CD4-positive, alpha-beta T cell (primary cell): ENCODE results near the gene ME3. TPM values are rescaled to one million over a fixed set of nuclear protein-coding genes. Genes with fewer than 3 reads are reported as not detected.

ENCODE experiments used
- ATAC-seq: fragments of 200-7000 bp; cut with Tn5 transposase; one replicate; pipeline ENCODE4 v1.10.0; 2022; ENCODE audit warnings: mild to moderate bottlenecking; ENCODE audit not compliant: poor library complexity
- CTCF ChIA-PET: fragments of 350-600 bp; sonication (Branson Sonifier 250); formaldehyde crosslinking; loops from one replicate; lab custom pipeline; 2021; ENCODE audit warnings: antibody characterized with exemption, inconsistent platforms; lab: Charles Lee
- POLR2A ChIA-PET: fragments of 350-600 bp; sonication (Branson Sonifier 250); formaldehyde crosslinking; loops from one replicate; lab custom pipeline; 2021; ENCODE audit warnings: antibody characterized with exemption, inconsistent platforms; lab: Charles Lee
- DNase-seq, 14 experiments: peaks; one replicate each; pipeline ENCODE4 v3.0.0-alpha.2; 2013 to 2020; ENCODE audit warnings: mixed read lengths in 2 of 14
- H3K27ac ChIP-seq, 2 donors: one replicate each; pipeline versions ENCODE4 v1.5.1 to v1.7.0; 2013; ENCODE audit warnings: low read length in 2 of 2, low read depth in 1 of 2, mild to moderate bottlenecking in 1 of 2
- H3K27me3 ChIP-seq, 2 experiments: 1 replicate in 1 of 2; 2 replicates in 1 of 2; pipeline versions ENCODE4 v1.6.1 to v1.7.0; 2013; ENCODE audit warnings: low read length in 2 of 2, control low read depth in 1 of 2, mild to moderate bottlenecking in 1 of 2, moderate library complexity in 1 of 2; ENCODE audit not compliant: insufficient read depth in 2 of 2, control insufficient read depth in 1 of 2
- H3K36me3 ChIP-seq: one replicate; pipeline ENCODE4 v1.6.1; 2013; ENCODE audit warnings: low read length, control low read depth; ENCODE audit not compliant: insufficient read depth
- H3K4me1 ChIP-seq: one replicate; pipeline ENCODE4 v1.6.1; 2013; ENCODE audit warnings: low read length, control low read depth; ENCODE audit not compliant: insufficient read depth
- H3K4me3 ChIP-seq: one replicate; pipeline ENCODE4 v1.5.1; 2013; ENCODE audit warnings: mild to moderate bottlenecking, low read length, moderate library complexity
- H3K9me3 ChIP-seq, 2 experiments: 1 replicate in 1 of 2; 2 replicates in 1 of 2; pipeline versions ENCODE4 v1.6.1 to v1.7.0; 2013; ENCODE audit warnings: low read length in 2 of 2, mild to moderate bottlenecking in 2 of 2, control low read depth in 1 of 2, moderate library complexity in 1 of 2; ENCODE audit not compliant: control insufficient read depth in 1 of 2, insufficient read depth in 1 of 2
- H3K27ac Mint-ChIP-seq: one replicate; pipeline ENCODE4 v1.8.0; 2020; ENCODE audit warnings: mixed read lengths
- H3K27me3 Mint-ChIP-seq: one replicate; pipeline ENCODE4 v1.8.0; 2021; ENCODE audit warnings: mixed read lengths
- H3K36me3 Mint-ChIP-seq: one replicate; pipeline ENCODE4 v1.8.0; 2021; ENCODE audit warnings: low read depth, mixed read lengths
- H3K4me1 Mint-ChIP-seq: one replicate; pipeline ENCODE4 v1.8.0; 2021; ENCODE audit warnings: low read depth, mixed read lengths
- H3K4me3 Mint-ChIP-seq: one replicate; pipeline ENCODE4 v1.8.0; 2020; ENCODE audit warnings: mild to moderate bottlenecking, mixed read lengths
- H3K9me3 Mint-ChIP-seq: one replicate; pipeline ENCODE4 v1.8.0; 2020; ENCODE audit warnings: mixed read lengths
- intact Hi-C, 2 experiments: fragments of 100-400 bp; cut with DNase I in 1 of 2; cut with micrococcal nuclease in 1 of 2; formaldehyde crosslinking; loops; one replicate each; pipeline versions ENCODE4 v1.15.1 to v1.9.0; 2023 to 2025; cut with DNase I, micrococcal nuclease
- total RNA-seq, 174 experiments: library from RNA in 2 of 174; stranded (reverse) in 2 of 174; gene quantifications; one replicate each; pipeline ENCODE4 v1.2.3 and lab custom pipeline; 2021 to 2026
- TF ChIP-seq, protein P1 (sequence below): fragments of 200-600 bp; IDR thresholded peaks from one replicate; pipeline ENCODE4 v1.8.0; 2022; ENCODE audit warnings: antibody characterized with exemption, mild to moderate bottlenecking

The ME3 gene
- total RNA-seq, 2 experiments from 2014 or later = 9.1 to 10.6 TPM

DNA sequence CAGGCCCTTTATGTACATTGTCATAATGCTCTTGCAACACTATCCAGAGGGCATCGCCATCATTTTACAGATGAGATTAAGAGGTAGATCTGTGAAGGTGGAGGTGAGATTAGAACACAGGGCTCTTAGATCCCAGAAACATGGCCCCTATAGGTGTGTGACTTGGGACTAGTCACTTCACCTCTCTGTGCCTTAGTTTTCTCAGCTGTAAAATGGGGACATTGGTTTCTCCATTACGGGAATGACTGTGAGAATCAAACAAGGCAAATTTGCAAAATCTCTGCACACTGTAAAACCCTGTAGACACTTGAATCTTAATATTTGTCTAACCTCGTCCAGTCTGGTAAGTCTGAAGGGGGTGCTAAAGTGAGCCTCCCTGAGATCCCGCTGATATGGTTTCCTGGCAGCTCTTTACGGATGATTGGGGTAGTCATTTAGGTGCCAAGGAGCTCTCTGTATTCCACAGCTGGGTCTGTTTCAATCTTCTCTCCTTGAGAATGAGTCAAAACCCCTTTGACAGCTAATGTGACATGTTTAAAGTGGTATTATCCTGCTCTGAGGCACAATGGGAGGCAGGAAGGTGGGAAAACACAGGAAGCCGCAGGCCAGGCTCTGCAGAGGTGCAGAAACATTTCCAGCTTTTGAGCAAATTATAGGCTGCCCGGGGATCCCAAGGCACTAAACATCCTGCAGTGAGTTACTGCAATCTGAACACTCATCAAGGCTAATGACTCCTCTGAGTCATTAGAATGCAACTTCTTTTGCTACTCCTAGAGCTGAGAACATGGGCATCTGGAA lies 156.9 kb downstream of the ME3 start:
- CTCF ChIA-PET = no interaction called here
- TF ChIP-seq, protein P1, sequence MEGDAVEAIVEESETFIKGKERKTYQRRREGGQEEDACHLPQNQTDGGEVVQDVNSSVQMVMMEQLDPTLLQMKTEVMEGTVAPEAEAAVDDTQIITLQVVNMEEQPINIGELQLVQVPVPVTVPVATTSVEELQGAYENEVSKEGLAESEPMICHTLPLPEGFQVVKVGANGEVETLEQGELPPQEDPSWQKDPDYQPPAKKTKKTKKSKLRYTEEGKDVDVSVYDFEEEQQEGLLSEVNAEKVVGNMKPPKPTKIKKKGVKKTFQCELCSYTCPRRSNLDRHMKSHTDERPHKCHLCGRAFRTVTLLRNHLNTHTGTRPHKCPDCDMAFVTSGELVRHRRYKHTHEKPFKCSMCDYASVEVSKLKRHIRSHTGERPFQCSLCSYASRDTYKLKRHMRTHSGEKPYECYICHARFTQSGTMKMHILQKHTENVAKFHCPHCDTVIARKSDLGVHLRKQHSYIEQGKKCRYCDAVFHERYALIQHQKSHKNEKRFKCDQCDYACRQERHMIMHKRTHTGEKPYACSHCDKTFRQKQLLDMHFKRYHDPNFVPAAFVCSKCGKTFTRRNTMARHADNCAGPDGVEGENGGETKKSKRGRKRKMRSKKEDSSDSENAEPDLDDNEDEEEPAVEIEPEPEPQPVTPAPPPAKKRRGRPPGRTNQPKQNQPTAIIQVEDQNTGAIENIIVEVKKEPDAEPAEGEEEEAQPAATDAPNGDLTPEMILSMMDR = no peak
- Mint-ChIP-seq H3K4me1 (no peaks in the 10 kb centered on the region), H3K27ac (no peak overlapping the region), H3K36me3 (no peaks in the 10 kb centered on the region), H3K9me3 (no peaks in the 10 kb centered on the region), H3K4me3 (no peak overlapping the region), H3K27me3 (no peaks in the 10 kb centered on the region)
- intact Hi-C loops = no loop called here
- no peaks in the 10 kb centered on the region for H3K36me3 ChIP-seq
- H3K9me3 ChIP-seq = no peaks in the 10 kb centered on the region
- H3K27me3 ChIP-seq = no peaks in the 10 kb centered on the region
- H3K4me3 ChIP-seq = no peak overlapping the region
- H3K27ac ChIP-seq = no peak overlapping the region
- no peaks in the 10 kb centered on the region for H3K4me1 ChIP-seq
- ATAC-seq (no peak), DNase-seq (no peak)
- POLR2A ChIA-PET = no interaction called here

DNA sequence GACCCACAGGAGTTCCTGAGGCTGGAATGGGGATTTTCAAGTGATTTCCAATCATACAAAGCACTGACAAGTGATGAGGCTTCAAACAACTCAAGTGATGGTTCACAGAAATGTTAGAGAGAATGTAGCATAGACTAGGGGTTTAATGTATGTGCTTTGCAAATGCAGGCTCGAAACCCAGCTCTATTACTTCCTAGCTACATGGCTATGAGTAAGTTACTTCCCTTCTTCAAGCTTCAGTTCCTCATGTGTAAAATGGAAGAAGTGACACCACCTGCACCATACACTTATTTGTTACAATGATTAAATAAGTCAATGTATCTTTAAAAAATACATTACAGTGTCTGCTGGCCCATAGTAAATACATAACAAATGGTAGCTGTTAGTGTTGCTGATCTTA lies 158.0 kb downstream of the ME3 start:
- intact Hi-C loops = no loop called here
- DNase-seq (peak in 1 of 14 experiments; percentile 6), ATAC-seq (no peak)
- Mint-ChIP-seq H3K4me1 (no peaks in the 10 kb centered on the region), H3K4me3 (no peak overlapping the region), H3K36me3 (no peaks in the 10 kb centered on the region), H3K27me3 (no peaks in the 10 kb centered on the region), H3K9me3 (no peaks in the 10 kb centered on the region), H3K27ac (no peak overlapping the region)
- Histone ChIP-seq H3K27ac (no peak overlapping the region), H3K4me3 (no peak overlapping the region), H3K36me3 (no peaks in the 10 kb centered on the region), H3K9me3 (no peaks in the 10 kb centered on the region), H3K27me3 (no peaks in the 10 kb centered on the region), H3K4me1 (no peaks in the 10 kb centered on the region)
- ChIA-PET CTCF (no interaction called here), POLR2A (no interaction called here)
- TF ChIP-seq, protein P1 = no peak

DNA sequence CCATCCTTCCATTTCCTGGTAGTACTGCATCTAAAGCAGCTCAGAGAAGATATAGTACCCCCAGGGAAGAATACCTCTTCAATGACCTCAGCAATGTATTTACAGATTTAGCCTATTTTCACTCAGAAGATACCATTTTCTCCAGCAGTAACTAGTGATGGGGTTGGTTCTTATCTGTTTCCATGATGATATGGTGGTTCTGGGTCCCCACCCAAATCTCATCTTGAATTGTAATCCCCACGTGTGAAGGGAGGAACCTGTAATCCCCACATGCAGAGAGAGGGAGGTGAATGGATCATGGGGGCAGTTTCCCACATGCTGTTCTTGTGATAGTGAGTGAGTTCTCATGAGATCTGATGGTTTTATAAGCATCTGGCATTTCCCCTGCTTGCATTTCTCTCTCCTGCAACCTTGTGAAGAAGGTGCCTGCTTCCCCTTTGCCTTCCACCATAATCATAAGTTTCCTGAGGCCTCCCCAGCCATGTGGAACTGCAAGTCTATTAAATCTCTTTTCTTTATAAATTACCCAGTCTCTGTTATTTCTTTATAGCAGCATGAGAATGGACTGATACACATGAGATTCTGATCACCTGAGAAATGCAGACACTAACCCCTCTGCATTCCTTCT lies 158.6 kb downstream of the ME3 start:
- ChIA-PET CTCF (no interaction called here), POLR2A (no interaction called here)
- Histone ChIP-seq H3K9me3 (no peaks in the 10 kb centered on the region), H3K27ac (no peak overlapping the region), H3K36me3 (no peaks in the 10 kb centered on the region), H3K4me3 (no peak overlapping the region), H3K27me3 (no peaks in the 10 kb centered on the region), H3K4me1 (no peaks in the 10 kb centered on the region)
- Mint-ChIP-seq H3K4me3 (no peak overlapping the region), H3K36me3 (no peaks in the 10 kb centered on the region), H3K9me3 (no peaks in the 10 kb centered on the region), H3K27me3 (no peaks in the 10 kb centered on the region), H3K4me1 (no peaks in the 10 kb centered on the region), H3K27ac (no peak overlapping the region)
- no peak for DNase-seq
- ATAC-seq = no peak
- TF ChIP-seq, protein P1 = no peak
- intact Hi-C loops = no loop called here
